ENCODE data around the gene KMT2E. TPM values are rescaled to one million over a fixed set of nuclear protein-coding genes. Genes with fewer than 3 reads are reported as not detected.
A peak's percentile ranks its signal among the peaks of the same experiment; 100 is the strongest.

KMT2E gene
- polyA plus RNA-seq, 1 experiment = 4.4 TPM

- Histone ChIP-seq H3K36me3 (ENCODE audit: control insufficient read depth, insufficient read depth, low read length) (no peaks in the 10 kb centered on the region), H3K4me3 (ENCODE audit: low read depth, low read length) (no peak overlapping the region), H3K27me3 (ENCODE audit: control insufficient read depth, insufficient read depth, low read length) (no peaks in the 10 kb centered on the region)
- TF ChIP-seq CTCF (IDR thresholded peaks at IDR 0.05; ENCODE audit: insufficient read depth, low read depth, low read length) = no peak
- CTCF ChIA-PET = interaction anchor here (0.5 to 5.4 kb wide), 9 partner anchors 9 to 146 kb away, joined by 3 to 25 read pairs (median 4); partner anchors contain the start of gene KMT2E
- POLR2A ChIA-PET = no interaction called here
- DNase-seq (ENCODE audit: low read depth) = no peak
Measured at GRCh38 chr7:104979167-104979841, 34.7 kb upstream of the KMT2E start.

- ChIA-PET CTCF (interaction anchor here (0.7 to 5.4 kb wide), 17 partner anchors 10 to 449 kb away, joined by 3 to 25 read pairs (median 4); partner anchors contain the start of gene KMT2E), POLR2A (no interaction called here)
- TF ChIP-seq CTCF (IDR thresholded peaks at IDR 0.05; ENCODE audit: insufficient read depth, low read depth, low read length) = no peak
- Histone ChIP-seq H3K27me3 (ENCODE audit: control insufficient read depth, insufficient read depth, low read length) (no peaks in the 10 kb centered on the region), H3K36me3 (ENCODE audit: control insufficient read depth, insufficient read depth, low read length) (no peaks in the 10 kb centered on the region), H3K4me3 (ENCODE audit: low read depth, low read length) (no peak overlapping the region)
- DNase-seq (ENCODE audit: low read depth) = no peak
Measured at GRCh38 chr7:104980440-104980839, 33.6 kb upstream of the KMT2E start.

GRCh38 chr7:104980841-104981671, 32.9 kb upstream of the KMT2E start:
- ChIA-PET CTCF (interaction anchor here (0.6 to 5.4 kb wide), 26 partner anchors 9 to 609 kb away, joined by 3 to 25 read pairs (median 4); partner anchors contain the start of gene KMT2E), POLR2A (interaction anchor here (0.6 kb wide), 1 partner anchor 88 kb away, joined by 3 read pairs; no protein-coding TSS in a partner anchor)
- H3K4me3 ChIP-seq (ENCODE audit: low read depth, low read length) = no peak overlapping the region
- no peak for DNase-seq (ENCODE audit: low read depth)
- peak; percentile 60 for TF ChIP-seq CTCF (IDR thresholded peaks at IDR 0.05; ENCODE audit: insufficient read depth, low read depth, low read length)
- no peaks in the 10 kb centered on the region for H3K27me3 ChIP-seq (ENCODE audit: control insufficient read depth, insufficient read depth, low read length)
- no peaks in the 10 kb centered on the region for H3K36me3 ChIP-seq (ENCODE audit: control insufficient read depth, insufficient read depth, low read length)

- no peaks in the 10 kb centered on the region for H3K36me3 ChIP-seq (ENCODE audit: control insufficient read depth, insufficient read depth, low read length)
- ChIA-PET POLR2A (interaction anchor here (0.6 kb wide), 1 partner anchor 87 kb away, joined by 3 read pairs; no protein-coding TSS in a partner anchor), CTCF (interaction anchor here (0.6 to 5.4 kb wide), 23 partner anchors 9 to 608 kb away, joined by 3 to 25 read pairs (median 4); partner anchors contain the start of gene KMT2E)
- no peak for DNase-seq (ENCODE audit: low read depth)
- no peak for TF ChIP-seq CTCF (IDR thresholded peaks at IDR 0.05; ENCODE audit: insufficient read depth, low read depth, low read length)
- H3K27me3 ChIP-seq (ENCODE audit: control insufficient read depth, insufficient read depth, low read length) = no peaks in the 10 kb centered on the region
- H3K4me3 ChIP-seq (ENCODE audit: low read depth, low read length) = no peak overlapping the region
Measured at GRCh38 chr7:104981672-104982037, 32.4 kb upstream of the KMT2E start.

Measured in BJ (cell line).